ENCODE measurements around the gene IWS1.
"Not testable (repeated sequence)": the region's sequence is repeated elsewhere in the genome, so short reads cannot be mapped to it uniquely, and the experiment has no call there.

IWS1 gene

GRCh38 chr2:127560201-127560930 lies 34.1 kb upstream of the IWS1 start:
- no peak for DNase-seq

GRCh38 chr2:127559454-127559853 lies 33.2 kb upstream of the IWS1 start:
- no peak for DNase-seq

GRCh38 chr2:127558911-127559310 lies 32.6 kb upstream of the IWS1 start:
- no peak for DNase-seq

- DNase-seq, result no peak
These were observed 26.6 kb upstream of the IWS1 start for GRCh38 chr2:127552846-127553245.

GRCh38 chr2:127552336-127552735 lies 26.0 kb upstream of the IWS1 start:
- no peak for DNase-seq

GRCh38 chr2:127551221-127551930 lies 25.1 kb upstream of the IWS1 start:
- DNase-seq, result no peak

GRCh38 chr2:127546797-127547196 lies 20.5 kb upstream of the IWS1 start:
- no peak for DNase-seq

GRCh38 chr2:127545796-127546195 lies 19.5 kb upstream of the IWS1 start:
- no peak for DNase-seq

- DNase-seq, result no peak
These were observed 18.9 kb upstream of the IWS1 start for GRCh38 chr2:127545189-127545588.

- not testable (repeated sequence) for DNase-seq
These were observed 16.8 kb upstream of the IWS1 start for GRCh38 chr2:127543013-127543501.

- no peak for DNase-seq
These were observed 15.9 kb upstream of the IWS1 start for GRCh38 chr2:127542231-127542630.

GRCh38 chr2:127541809-127542208 lies 15.5 kb upstream of the IWS1 start:
- DNase-seq, result no peak

- no peak for DNase-seq
These were observed 11.4 kb upstream of the IWS1 start for GRCh38 chr2:127537644-127538043.

- DNase-seq, result no peak
These were observed 10.6 kb upstream of the IWS1 start for GRCh38 chr2:127536707-127537541.

- no peak for DNase-seq
These were observed 9.6 kb upstream of the IWS1 start for GRCh38 chr2:127535918-127536317.

GRCh38 chr2:127535422-127535901 lies 9.2 kb upstream of the IWS1 start, which contains the start of gene MYO7B:
Gene MYO7B (plus strand): TSS chr2:127535683. CDS start chr2:127559723, 24,040 bp downstream.
- no peak for DNase-seq

- no peak for DNase-seq
These were observed 6.0 kb upstream of the IWS1 start for GRCh38 chr2:127532296-127532695.

GRCh38 chr2:127531221-127531648 lies 4.9 kb upstream of the IWS1 start:
- DNase-seq, result no peak

GRCh38 chr2:127530245-127531140 lies 4.2 kb upstream of the IWS1 start:
- DNase-seq, result no peak

- DNase-seq, result not testable (repeated sequence)
These were observed 3.1 kb upstream of the IWS1 start for GRCh38 chr2:127529416-127529815.

- DNase-seq, result no peak
These were observed 2.2 kb upstream of the IWS1 start for GRCh38 chr2:127528487-127528886.
